SK-N-SH (cell line): Measurements from ENCODE around the gene DENND6B. TPM values are rescaled to one million over a fixed set of nuclear protein-coding genes. Genes with fewer than 3 reads are reported as not detected.

ENCODE experiments used
- CTCF ChIA-PET: fragments of 300-600, 350-600 bp; formaldehyde crosslinking; extraction: SDS; loops from one replicate; lab custom pipeline; 2021; lab: Yijun Ruan, JAX
- POLR2A ChIA-PET: fragments of 350-600 bp; sonication (Branson Sonifier 250); formaldehyde crosslinking; extraction: SDS; loops from one replicate; lab custom pipeline; 2020; ENCODE audit warnings: antibody characterized with exemption, inconsistent platforms; lab: Yijun Ruan, JAX
- DNase-seq: peaks from one replicate; pipeline ENCODE4 v3.0.0; 2012
- H2AFZ ChIP-seq: fragments of 200-600 bp; sonication (generic); 2 replicates; pipeline ENCODE4 v1.8.1; 2016; ENCODE audit warnings: antibody characterized with exemption, mild to moderate bottlenecking, low read depth
- H3F3A ChIP-seq: fragments of 200-600 bp; sonication (generic); replicated peaks from 2 replicates; pipeline ENCODE3; 2016; ENCODE audit warnings: antibody characterized with exemption, mild to moderate bottlenecking; ENCODE audit not compliant: insufficient read depth
- H3K27ac ChIP-seq, 2 experiments: fragments of 200-500 bp in 1 of 2; fragments of 200-600 bp in 1 of 2; sonication (Bioruptor generic) in 1 of 2; sonication (generic), shearing (Covaris generic) in 1 of 2; 2 replicates each; pipeline versions ENCODE4 v1.5.1 to v1.6.1; 2014 to 2016; ENCODE audit warnings: low read depth in 2 of 2, inconsistent platforms in 1 of 2, low read length in 1 of 2, mild to moderate bottlenecking in 1 of 2, mixed read lengths in 1 of 2
- H3K27me3 ChIP-seq: fragments of 200-600 bp; sonication (generic), shearing (Covaris generic); 2 replicates; pipeline ENCODE4 v1.6.1; 2016; ENCODE audit warnings: mixed run types; ENCODE audit not compliant: insufficient read depth
- H3K36me3 ChIP-seq, 2 experiments: fragments of 200-500 bp in 1 of 2; fragments of 200-600 bp in 1 of 2; sonication (Bioruptor generic) in 1 of 2; sonication (generic) in 1 of 2; replicated peaks in 1 of 2; 2 replicates each; pipeline versions ENCODE3 to v1.5.1; 2014 to 2016; ENCODE audit warnings: low read length in 1 of 2, mild to moderate bottlenecking in 1 of 2; ENCODE audit not compliant: insufficient read depth in 2 of 2, control insufficient read depth in 1 of 2
- H3K4me1 ChIP-seq, 2 experiments: fragments of 200-500 bp in 1 of 2; fragments of 200-600 bp in 1 of 2; sonication (Bioruptor generic) in 1 of 2; sonication (generic), shearing (Covaris generic) in 1 of 2; 2 replicates each; pipeline versions ENCODE4 v1.5.1 to v1.6.1; 2014 to 2016; ENCODE audit warnings: low read depth in 1 of 2, low read length in 1 of 2, mixed run types in 1 of 2; ENCODE audit not compliant: insufficient read depth in 2 of 2, control insufficient read depth in 1 of 2
- H3K4me2 ChIP-seq: fragments of 200-600 bp; sonication (generic), shearing (Covaris generic); 2 replicates; pipeline ENCODE4 v1.6.1; 2017; ENCODE audit warnings: mixed run types
- H3K4me3 ChIP-seq, 2 experiments: fragments of 200-500 bp in 1 of 2; fragments of 200-600 bp in 1 of 2; sonication (Bioruptor generic) in 1 of 2; sonication (generic), shearing (Covaris generic) in 1 of 2; 2 replicates each; pipeline versions ENCODE4 v1.5.1 to v1.8.1; 2014 to 2016; ENCODE audit warnings: low read depth in 2 of 2, inconsistent platforms in 1 of 2, low read length in 1 of 2, mild to moderate bottlenecking in 1 of 2, mixed read lengths in 1 of 2, moderate library complexity in 1 of 2
- H3K79me2 ChIP-seq: fragments of 200-600 bp; sonication (generic); 2 replicates; pipeline ENCODE4 v1.8.1; 2017; ENCODE audit warnings: mild to moderate bottlenecking; ENCODE audit not compliant: insufficient read depth
- H3K9ac ChIP-seq: fragments of 200-600 bp; sonication (generic); 2 replicates; pipeline ENCODE4 v1.6.1; 2017; ENCODE audit warnings: mixed run types
- H3K9me2 ChIP-seq: fragments of 200-600 bp; sonication (generic); 2 replicates; pipeline ENCODE4 v1.6.1; 2017; ENCODE audit warnings: mixed run types
- H3K9me3 ChIP-seq: fragments of 200-600 bp; sonication (generic); 2 replicates; pipeline ENCODE4 v1.6.1; 2017; ENCODE audit warnings: mixed run types, mild to moderate bottlenecking, moderate library complexity
- H4K20me1 ChIP-seq: fragments of 200-600 bp; sonication (generic); 2 replicates; pipeline ENCODE4 v1.6.1; 2017; ENCODE audit warnings: mild to moderate bottlenecking, mixed run types; ENCODE audit not compliant: insufficient read depth
- CTCF ChIP-seq: fragments of 200-600 bp; sonication (generic); IDR thresholded peaks from 2 replicates; pipeline ENCODE4 v1.6.1; 2017; ENCODE audit warnings: antibody characterized with exemption, mild to moderate bottlenecking, moderate library complexity
- EZH2phosphoT487 ChIP-seq: fragments of 200-600 bp; sonication (generic); IDR thresholded peaks from 2 replicates; pipeline ENCODE4 v1.6.1; 2017; ENCODE audit warnings: low read depth, mixed run types, mild to moderate bottlenecking, antibody characterized with exemption, moderate library complexity, borderline replicate concordance
- GABPA ChIP-seq: IDR thresholded peaks from 2 replicates; pipeline ENCODE4 v1.4.0; 2012; ENCODE audit warnings: low read depth, mild to moderate bottlenecking
- JUND ChIP-seq: IDR thresholded peaks from 2 replicates; pipeline ENCODE4 v1.4.0; 2012
- POLR2AphosphoS5 ChIP-seq: IDR thresholded peaks from 2 replicates; pipeline ENCODE4 v1.6.1; 2012; ENCODE audit warnings: low read depth, low read length
- RXRA ChIP-seq: IDR thresholded peaks from 2 replicates; pipeline ENCODE4 v1.4.0; 2012; ENCODE audit warnings: low read depth, mild to moderate bottlenecking, borderline replicate concordance
- USF2 ChIP-seq: fragments of 150-350 bp; IDR thresholded peaks from 2 replicates; pipeline ENCODE4 v1.6.1; 2017; ENCODE audit warnings: antibody characterized with exemption, low read length, low read depth, borderline replicate concordance
- WGBS: methylation state at CpG from one replicate; pipeline ENCODE4 v1.1.6; 2017; ENCODE audit warnings: low lambda C conversion rate; 5-methylcytosine and 5-hydroxymethylcytosine counted together
- polyA plus RNA-seq, 3 experiments: library from polyadenylated mRNA; depleted of rRNA; stranded (reverse); fragments of >200 nt; gene quantifications; 2 replicates each; pipeline ENCODE4 v1.2.3, GENCODE V29; 2012

Gene DENND6B
- polyA plus RNA-seq, 1 of the 3 experiments (the other 2 are of a cell fraction): 5.6 TPM

DNA sequence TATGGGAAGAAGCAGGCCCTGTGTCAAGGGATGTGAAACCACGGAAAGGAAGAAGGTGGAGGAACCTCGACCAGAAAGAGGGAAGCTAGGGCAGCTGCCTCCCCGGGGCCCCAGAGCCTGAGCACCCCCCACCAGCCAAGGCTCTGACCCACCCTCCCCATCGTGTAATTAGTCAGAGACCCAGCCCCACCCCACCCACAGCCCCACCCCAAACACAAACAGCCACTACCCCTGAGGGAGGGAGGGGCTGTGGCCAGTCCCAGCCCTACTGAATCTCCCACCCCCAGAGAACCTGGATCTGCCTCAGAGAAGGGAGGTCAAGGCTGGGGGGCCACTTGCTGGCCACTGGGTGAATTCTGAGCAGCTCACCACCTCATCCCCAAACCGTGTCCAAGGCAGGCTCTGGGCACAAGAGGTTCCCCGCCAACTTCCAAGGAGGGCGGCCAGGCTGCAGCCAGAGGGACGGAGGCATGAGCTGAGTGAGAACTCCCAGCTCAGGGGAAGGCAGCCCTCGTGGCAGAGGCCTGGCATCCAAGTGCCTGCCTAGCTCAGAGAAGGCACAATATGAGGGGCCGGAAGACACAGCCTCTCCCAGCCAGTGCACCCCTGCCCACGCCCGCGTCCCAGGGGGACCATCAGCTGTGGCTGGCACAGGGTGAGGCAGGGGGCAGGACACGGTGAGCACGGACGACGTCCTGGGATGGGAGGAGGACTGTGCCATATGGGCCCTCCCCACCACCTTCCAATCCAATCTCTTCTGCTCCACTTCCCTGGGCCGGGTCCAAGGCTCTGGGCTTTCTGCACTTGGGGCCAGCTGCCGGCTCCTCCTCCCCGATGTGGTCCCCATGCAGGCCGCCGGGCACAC is 22.1 kb downstream of the DENND6B start:
- 64% methylated on average over 11 of the region's 22 CpGs for WGBS
- H3K27ac ChIP-seq: peak overlapping the region; percentile 95 to 97
- no peaks in the 10 kb centered on the region for H3K9me3 ChIP-seq
- H3K27me3 ChIP-seq: no peaks in the 10 kb centered on the region
- peaks cover 42% of the 10 kb centered on the region for H4K20me1 ChIP-seq
- peaks cover 3 to 11% of the 10 kb centered on the region in 2 experiments for H3K36me3 ChIP-seq
- no peak overlapping the region for H2AFZ ChIP-seq
- no peak for DNase-seq
- H3K9ac ChIP-seq: peak overlapping the region; percentile 99
- peaks cover 71% of the 10 kb centered on the region for H3K79me2 ChIP-seq
- H3K9me2 ChIP-seq: no peaks in the 10 kb centered on the region
- peaks cover 46 to 67% of the 10 kb centered on the region in 2 experiments; a peak in 3 of 4 replicates for H3K4me1 ChIP-seq
- ChIA-PET POLR2A (no interaction called here), CTCF (interaction anchor here (0.7 to 4.1 kb wide), 9 partner anchors 10 to 53 kb away, joined by 3 to 28 read pairs (median 4); partner anchors contain the start of genes DENND6B and HDAC10)
- peak overlapping the region; percentile 95 to 98 for H3K4me3 ChIP-seq
- H3F3A ChIP-seq: peaks cover 21% of the 10 kb centered on the region
- peak overlapping the region; percentile 100 for H3K4me2 ChIP-seq
- TF ChIP-seq EZH2phosphoT487: no peak
- no peak for TF ChIP-seq GABPA

GRCh38 chr22:50303848-50304527 is 22.8 kb downstream of the DENND6B start:
- peak overlapping the region; percentile 100 for H3K4me2 ChIP-seq
- TF ChIP-seq CTCF: 0 out of 2 replicates have a peak, but pooled peaks have one; percentile 13
- no peak for TF ChIP-seq RXRA
- TF ChIP-seq, all 33 proteins: peak for 1
- Histone ChIP-seq H3K36me3 (peaks cover 3 to 11% of the 10 kb centered on the region in 2 experiments), H3K4me3 (peak overlapping the region in 1 of 2 experiments; percentile 35; a peak in 2 of 4 replicates), H3K27me3 (no peaks in the 10 kb centered on the region), H3F3A (peaks cover 21% of the 10 kb centered on the region), H2AFZ (no peak overlapping the region), H3K79me2 (peaks cover 78% of the 10 kb centered on the region), H3K9me2 (no peaks in the 10 kb centered on the region), H4K20me1 (peaks cover 48% of the 10 kb centered on the region), H3K9ac (peak overlapping the region; percentile 43), H3K4me1 (peaks cover 46 to 67% of the 10 kb centered on the region in 2 experiments; a peak in 3 of 4 replicates), H3K9me3 (no peaks in the 10 kb centered on the region), H3K27ac (peak overlapping the region; percentile 48 to 95)
- ChIA-PET POLR2A (no interaction called here), CTCF (interaction anchor here (0.7 to 4.1 kb wide), 9 partner anchors 8 to 49 kb away, joined by 3 to 28 read pairs (median 4); partner anchors contain the start of gene DENND6B)
- peak; percentile 63 for DNase-seq
- 39% methylated on average over 4 of the region's 11 CpGs for WGBS

- ChIA-PET CTCF (interaction anchor here (1.1 to 4.1 kb wide), 8 partner anchors 9 to 260 kb away, joined by 3 to 28 read pairs (median 12); partner anchors contain the start of genes DENND6B and HDAC10), POLR2A (no interaction called here)
- DNase-seq: no peak
- Histone ChIP-seq H3F3A (peaks cover 19% of the 10 kb centered on the region), H3K4me3 (no peak overlapping the region), H3K9ac (peak overlapping the region; percentile 43), H3K4me1 (peaks cover 41 to 64% of the 10 kb centered on the region in 2 experiments; a peak in 3 of 4 replicates), H3K9me3 (no peaks in the 10 kb centered on the region), H3K79me2 (peaks cover 83% of the 10 kb centered on the region), H4K20me1 (peaks cover 53% of the 10 kb centered on the region), H3K36me3 (peaks cover 3 to 11% of the 10 kb centered on the region in 2 experiments), H3K27ac (peak overlapping the region; percentile 48 to 95), H3K27me3 (no peaks in the 10 kb centered on the region), H3K4me2 (peak overlapping the region; percentile 100), H3K9me2 (no peaks in the 10 kb centered on the region), H2AFZ (no peak overlapping the region)
- WGBS: 76% methylated on average over 3 of the region's 7 CpGs
- TF ChIP-seq POLR2AphosphoS5 (no peak), JUND (no peak), USF2 (no peak)
Measured at GRCh38 chr22:50303515-50303847, 23.3 kb downstream of the DENND6B start.
